HG03175 (cell line): ENCODE measurements around the gene C11orf86.
"Not testable (repeated sequence)": the region's sequence is repeated elsewhere in the genome, so short reads cannot be mapped to it uniquely, and the experiment has no call there.

Experiments
- ATAC-seq: cut with Tn5 transposase; IDR thresholded peaks from one replicate; pipeline ENCODE4 v1.9.1; 2021; ENCODE audit warnings: mild to moderate bottlenecking, moderate library complexity; ENCODE audit not compliant: unreplicated experiment

The C11orf86 gene

GRCh38 chr11:66988741-66989140 is 13.6 kb downstream of the C11orf86 start:
- not testable (repeated sequence) for ATAC-seq

- not testable (repeated sequence) for ATAC-seq
Measured at GRCh38 chr11:66989360-66989759, 14.3 kb downstream of the C11orf86 start.

- no peak for ATAC-seq
Measured at GRCh38 chr11:66992041-66992440, 16.9 kb downstream of the C11orf86 start.

- no peak for ATAC-seq
Measured at GRCh38 chr11:66996609-66997273, 21.6 kb downstream of the C11orf86 start.

- no peak for ATAC-seq
Measured at GRCh38 chr11:66999555-66999954, 24.5 kb downstream of the C11orf86 start.

- no peak for ATAC-seq
Measured at GRCh38 chr11:67001332-67001731, 26.2 kb downstream of the C11orf86 start.

- no peak for ATAC-seq
Measured at GRCh38 chr11:67002297-67002913, 27.3 kb downstream of the C11orf86 start.

DNA sequence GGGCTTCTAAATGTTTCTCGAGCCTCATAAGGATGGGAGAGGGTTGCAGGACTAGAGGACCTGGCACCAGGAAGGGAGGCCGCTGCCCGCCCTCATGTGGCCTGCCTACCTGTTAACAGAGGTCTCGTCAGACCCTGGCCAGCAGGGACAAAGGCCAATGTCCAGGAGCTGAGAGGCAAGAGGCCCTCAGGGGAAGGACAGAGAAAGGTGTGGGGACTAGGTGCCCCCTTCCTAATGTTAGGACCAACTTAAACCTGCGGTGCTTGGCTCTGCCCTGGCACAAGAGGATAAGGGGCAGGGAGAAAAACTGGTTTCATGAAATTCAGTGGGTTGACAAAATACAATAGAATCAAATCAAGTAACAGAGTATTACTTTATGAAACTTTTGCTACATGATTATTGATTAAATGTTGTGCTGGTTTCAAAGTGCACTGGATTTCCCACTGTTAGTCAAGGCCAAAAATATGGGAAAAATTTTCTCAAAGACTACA is 27.9 kb downstream of the C11orf86 start:
- no peak for ATAC-seq

GRCh38 chr11:67005200-67005599 is 30.1 kb downstream of the C11orf86 start:
- not testable (repeated sequence) for ATAC-seq

DNA sequence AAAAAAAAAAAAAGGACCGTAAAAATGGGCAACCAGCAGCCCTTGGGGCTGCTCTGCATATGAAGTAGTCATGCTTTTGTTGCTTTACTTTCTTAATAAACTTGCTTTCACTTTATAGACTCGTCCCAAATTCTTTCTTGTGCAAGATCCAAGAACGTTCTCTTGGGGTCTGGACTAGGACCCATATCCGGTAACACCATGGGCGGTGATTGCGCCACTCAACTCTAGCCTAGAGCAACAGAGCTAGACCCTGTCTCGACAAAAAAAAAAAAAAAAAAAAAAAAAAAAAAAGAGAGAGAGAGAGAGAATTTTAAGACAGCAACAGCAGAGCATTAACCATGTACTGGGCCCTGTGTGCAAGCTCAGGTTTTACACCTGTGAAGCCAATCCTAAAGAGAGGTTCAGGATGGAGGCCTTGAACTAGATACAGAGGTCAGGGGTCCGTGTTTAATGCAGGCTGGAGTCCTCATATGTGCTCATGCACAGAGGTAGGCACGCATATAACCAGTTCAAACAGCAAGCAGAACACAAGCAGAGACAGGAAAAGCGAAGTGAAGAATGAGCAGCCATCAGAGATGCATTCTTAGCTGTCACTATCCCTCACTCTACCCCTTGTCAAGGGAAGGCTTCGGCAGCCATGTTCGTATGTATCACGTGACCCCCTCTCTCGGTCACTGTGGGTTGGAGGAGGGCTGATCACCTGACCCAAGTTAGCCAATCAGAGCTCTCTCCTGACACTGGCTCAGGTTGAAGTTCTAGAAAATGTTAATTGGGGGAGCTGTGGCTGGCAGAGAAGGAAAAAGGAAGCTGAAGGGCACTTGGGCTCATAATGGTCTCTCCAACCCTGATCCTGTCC is 31.2 kb downstream of the C11orf86 start:
- no peak for ATAC-seq

- ATAC-seq = no peak
Measured at GRCh38 chr11:67007126-67007525, 32.0 kb downstream of the C11orf86 start.

GRCh38 chr11:67010296-67010905 is 35.3 kb downstream of the C11orf86 start:
- ATAC-seq = no peak

DNA sequence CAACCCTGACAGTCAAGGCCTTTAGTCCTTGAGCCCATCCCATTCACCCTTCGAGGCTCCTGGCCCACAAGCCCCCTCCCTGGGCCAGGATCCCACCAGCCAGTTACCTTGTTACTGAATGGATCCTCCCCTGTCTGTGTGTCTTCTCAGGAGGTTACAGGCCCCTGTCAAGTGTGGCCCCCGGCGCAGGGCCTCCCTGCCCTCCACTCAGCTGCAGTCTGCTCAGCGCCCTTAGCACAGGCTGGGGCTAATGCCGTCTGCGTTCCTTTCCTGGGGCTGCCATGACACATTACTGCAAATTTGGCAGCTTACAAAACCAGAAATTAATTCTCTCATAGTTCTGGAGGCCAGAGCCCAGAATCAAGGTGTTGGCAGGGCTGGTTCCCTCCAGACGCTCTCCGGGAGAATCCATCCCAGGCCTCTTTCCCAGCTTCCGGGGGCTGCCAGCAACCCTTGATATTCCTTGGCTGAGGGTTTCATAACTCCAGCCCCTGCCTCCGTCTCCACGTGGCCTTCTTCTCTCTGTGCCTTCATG is 38.5 kb downstream of the C11orf86 start:
- no peak for ATAC-seq

DNA sequence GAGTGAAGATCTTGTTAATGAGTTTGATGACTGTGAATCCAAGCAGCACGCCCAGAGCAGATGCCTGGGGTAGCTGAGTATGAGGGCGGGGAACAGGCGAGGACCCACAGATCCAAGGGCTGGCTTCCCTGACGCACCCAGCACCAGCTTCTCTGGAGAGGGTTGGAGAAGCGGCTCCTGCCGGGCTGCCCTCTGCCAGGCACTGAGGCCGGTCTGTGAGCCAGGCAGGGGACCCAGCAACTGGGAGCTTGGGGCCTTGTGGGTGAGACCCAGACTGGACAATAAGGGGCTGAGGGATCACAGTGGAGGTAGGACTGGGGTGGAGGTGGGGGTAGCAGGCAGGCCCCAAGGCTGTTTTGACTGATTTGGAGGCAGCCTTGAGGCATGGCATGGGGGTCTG is 39.2 kb downstream of the C11orf86 start:
- ATAC-seq = no peak

- no peak for ATAC-seq
Measured at GRCh38 chr11:67015048-67015447, 39.9 kb downstream of the C11orf86 start.

- ATAC-seq = no peak
Measured at GRCh38 chr11:67016550-67016949, 41.4 kb downstream of the C11orf86 start.

- ATAC-seq = no peak
Measured at GRCh38 chr11:67020949-67021348, 45.8 kb downstream of the C11orf86 start.

GRCh38 chr11:67022341-67022933 is 47.3 kb downstream of the C11orf86 start:
- no peak for ATAC-seq

- ATAC-seq = no peak
Measured at GRCh38 chr11:67022961-67023956, 48.2 kb downstream of the C11orf86 start, which contains the start of gene SYT12. SYT12 (plus strand) TSS chr11:67023134; CDS start chr11:67030145, 7,011 bp downstream.
